ENCODE results near the gene LYRM4.
A peak's percentile ranks its signal among the peaks of the same experiment; 100 is the strongest.

LYRM4 gene

DNA sequence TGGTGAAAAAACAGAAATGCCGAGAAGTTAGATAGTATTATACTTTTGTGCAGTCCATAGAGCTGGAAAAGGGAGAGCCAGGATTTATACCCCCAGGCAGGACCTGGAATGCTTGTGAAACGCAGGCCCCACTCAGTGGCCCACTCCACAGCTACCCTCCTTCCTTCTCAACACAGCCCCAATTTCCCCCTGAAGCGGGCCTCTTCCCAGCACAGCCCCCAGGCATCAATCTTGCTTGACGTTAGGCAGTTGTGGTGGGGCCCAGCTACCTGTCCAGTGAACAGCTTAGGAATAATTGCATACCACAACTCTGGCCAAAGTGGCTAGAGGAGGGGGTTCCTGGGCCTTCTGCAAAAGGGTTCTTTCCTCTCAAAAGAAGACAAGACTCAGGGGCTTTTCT, 114.4 kb downstream of the LYRM4 start:
- no peak for DNase-seq (ENCODE audit: low read depth)

DNA sequence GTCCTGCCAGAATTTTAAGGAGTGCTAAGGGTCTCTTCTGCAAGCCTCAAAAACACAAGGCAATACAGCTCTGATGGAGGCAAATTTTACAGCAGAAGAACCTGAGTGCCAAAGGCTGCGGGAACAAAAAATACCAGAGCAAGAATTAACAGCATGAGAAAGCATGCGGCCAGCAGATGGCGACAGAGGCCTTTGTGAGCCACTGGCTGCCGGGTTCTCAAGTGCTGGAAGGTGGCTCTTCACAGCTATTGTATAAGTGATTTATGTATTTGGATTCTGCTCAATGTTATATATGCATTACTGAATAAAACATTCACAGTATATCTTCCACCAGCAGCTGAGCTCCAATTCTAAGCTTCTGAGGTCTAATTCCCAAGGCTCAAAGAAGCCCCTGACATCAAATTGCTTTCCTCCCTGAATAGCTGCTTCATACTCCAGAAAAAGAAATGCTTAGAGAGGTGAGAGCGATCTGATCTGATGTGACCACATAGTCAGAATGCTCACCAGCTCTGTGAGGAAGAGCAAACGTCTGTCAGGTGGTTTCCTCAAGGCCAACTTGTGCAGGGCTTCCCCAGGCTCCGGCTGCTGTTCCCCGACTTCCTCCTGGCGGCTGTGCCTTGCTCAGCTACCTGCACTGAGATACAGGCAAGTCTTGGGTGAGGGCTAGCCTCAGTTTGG, 117.0 kb downstream of the LYRM4 start:
- DNase-seq (ENCODE audit: low read depth): peak; percentile 69

DNA sequence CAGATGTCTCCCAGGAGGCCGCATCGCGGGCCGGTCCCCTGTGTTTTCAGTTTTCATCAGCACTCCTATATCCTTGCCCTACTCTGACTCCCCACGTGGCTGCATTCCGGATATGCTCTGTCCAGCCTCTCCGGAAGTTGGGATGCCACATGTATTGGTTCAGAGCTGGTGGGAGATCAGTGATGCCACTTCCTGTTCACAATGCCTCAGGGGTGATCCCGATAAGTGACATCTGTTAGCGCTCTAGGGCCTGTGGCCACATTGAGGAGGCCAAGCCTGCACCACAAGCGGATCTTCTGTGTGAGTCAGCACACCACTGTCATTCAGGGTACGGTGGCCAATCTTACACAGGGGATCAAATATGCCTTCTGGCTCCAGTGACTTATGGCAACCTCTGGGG, 117.8 kb downstream of the LYRM4 start:
- peak; percentile 65 for DNase-seq (ENCODE audit: low read depth)

GRCh38 chr6:5142131-5142530, 118.6 kb downstream of the LYRM4 start:
- DNase-seq (ENCODE audit: low read depth): no peak

DNA sequence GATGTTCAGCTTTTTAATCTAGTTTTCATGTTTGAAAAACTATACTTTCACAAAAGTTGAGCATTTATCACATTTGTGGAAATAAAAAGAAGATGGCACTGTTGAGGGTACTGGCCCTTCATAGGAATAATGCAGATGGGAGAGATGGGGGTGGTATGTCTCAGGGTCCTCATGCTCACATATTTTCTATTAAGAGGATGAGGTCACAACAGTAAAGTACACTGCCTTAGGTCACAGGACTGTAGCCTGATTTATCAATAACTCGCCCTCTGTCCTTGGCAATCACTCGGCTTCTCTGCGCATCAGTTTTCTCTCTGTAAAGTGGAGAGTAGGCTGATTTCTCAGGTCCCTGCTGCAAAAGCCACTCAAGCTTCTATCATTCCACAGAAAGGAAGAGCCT, 119.7 kb downstream of the LYRM4 start:
- no peak for DNase-seq (ENCODE audit: low read depth)

- no peak for DNase-seq (ENCODE audit: low read depth)
Measured at GRCh38 chr6:5139828-5140771, 120.7 kb downstream of the LYRM4 start.

GRCh38 chr6:5138995-5139827, 121.5 kb downstream of the LYRM4 start:
- no peak for DNase-seq (ENCODE audit: low read depth)

- DNase-seq (ENCODE audit: low read depth): no peak
Measured at GRCh38 chr6:5136851-5137250, 123.9 kb downstream of the LYRM4 start.

GRCh38 chr6:5135788-5136376, 124.9 kb downstream of the LYRM4 start:
- DNase-seq (ENCODE audit: low read depth): no peak

DNA sequence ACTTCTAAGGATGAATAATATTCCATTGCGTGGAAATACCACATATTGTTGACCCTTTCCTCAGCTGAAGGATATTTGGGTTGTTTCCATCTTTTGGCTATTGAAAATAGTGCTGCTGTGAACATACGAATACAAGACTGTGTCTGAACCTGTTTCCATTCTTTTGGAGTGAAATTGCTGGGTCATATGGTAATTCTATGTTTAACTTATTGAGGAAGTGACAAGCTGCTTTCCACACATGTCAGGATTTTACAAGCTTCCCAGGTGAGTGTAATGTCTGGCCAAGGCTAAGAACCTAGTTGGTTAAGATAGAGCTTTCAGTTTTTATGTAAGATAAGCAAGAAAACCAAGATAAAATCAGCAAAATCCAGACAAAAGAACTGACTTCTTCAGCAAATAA, 126.8 kb downstream of the LYRM4 start:
- no peak for DNase-seq (ENCODE audit: low read depth)

GRCh38 chr6:5132731-5133130, 128.0 kb downstream of the LYRM4 start:
- DNase-seq (ENCODE audit: low read depth): peak; percentile 87

DNA sequence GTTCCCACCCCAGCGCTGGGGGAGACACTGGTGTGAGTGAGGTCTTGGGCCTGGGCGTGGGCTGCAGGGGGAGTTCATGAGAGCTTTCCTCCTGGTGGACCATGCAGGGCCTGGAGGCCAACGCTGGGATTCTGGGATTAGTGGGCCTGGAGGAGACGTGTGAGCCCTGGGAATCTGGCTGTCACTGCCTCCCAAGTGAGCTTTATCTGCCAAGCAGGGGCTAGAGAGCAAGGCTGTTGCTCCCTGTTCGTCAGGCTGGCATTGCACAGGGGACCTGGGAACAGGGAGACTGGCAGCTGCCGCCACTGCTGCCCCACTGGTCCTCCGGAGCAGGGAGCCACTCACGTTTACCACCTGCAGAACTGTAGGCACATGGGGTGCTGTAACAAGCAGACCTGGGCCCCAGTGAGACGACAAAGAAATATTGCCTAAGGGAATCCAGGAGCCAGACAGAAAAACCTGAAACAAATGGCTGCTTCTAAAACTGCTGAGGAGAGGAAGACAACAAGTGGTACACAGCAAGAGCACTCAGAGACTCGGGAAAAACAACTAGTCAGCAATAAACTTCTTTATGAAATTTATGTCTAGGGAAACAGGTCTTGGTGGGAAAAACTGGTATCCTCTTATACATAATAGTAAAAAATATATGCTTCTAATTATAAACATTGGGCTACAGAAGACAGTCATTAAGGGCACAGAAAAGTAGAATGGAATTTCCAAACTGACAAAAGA, 130.4 kb downstream of the LYRM4 start:
- no peak for DNase-seq (ENCODE audit: low read depth)

- no peak for DNase-seq (ENCODE audit: low read depth)
Measured at GRCh38 chr6:5128351-5128750, 132.4 kb downstream of the LYRM4 start.

- DNase-seq (ENCODE audit: low read depth): no peak
Measured at GRCh38 chr6:5127106-5127687, 133.6 kb downstream of the LYRM4 start.

DNA sequence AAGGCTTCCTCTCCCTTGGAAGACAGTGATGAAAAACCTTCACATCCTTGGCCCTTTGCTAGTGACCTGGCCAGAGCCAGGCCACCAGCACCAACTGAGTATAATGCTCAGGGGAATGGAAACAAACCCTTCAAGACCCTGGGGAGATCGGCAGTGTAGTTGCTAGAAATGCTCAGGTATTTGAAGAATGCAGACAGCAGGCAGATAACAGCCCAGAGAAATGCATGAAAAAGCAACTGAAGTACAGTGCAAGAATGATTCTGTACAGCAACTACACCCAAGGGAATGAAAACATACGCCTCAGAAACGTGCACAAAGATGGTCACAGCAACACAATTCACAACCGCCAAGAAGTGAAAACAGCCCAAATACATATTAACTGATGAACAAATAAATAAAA, 134.5 kb downstream of the LYRM4 start:
- no peak for DNase-seq (ENCODE audit: low read depth)

DNA sequence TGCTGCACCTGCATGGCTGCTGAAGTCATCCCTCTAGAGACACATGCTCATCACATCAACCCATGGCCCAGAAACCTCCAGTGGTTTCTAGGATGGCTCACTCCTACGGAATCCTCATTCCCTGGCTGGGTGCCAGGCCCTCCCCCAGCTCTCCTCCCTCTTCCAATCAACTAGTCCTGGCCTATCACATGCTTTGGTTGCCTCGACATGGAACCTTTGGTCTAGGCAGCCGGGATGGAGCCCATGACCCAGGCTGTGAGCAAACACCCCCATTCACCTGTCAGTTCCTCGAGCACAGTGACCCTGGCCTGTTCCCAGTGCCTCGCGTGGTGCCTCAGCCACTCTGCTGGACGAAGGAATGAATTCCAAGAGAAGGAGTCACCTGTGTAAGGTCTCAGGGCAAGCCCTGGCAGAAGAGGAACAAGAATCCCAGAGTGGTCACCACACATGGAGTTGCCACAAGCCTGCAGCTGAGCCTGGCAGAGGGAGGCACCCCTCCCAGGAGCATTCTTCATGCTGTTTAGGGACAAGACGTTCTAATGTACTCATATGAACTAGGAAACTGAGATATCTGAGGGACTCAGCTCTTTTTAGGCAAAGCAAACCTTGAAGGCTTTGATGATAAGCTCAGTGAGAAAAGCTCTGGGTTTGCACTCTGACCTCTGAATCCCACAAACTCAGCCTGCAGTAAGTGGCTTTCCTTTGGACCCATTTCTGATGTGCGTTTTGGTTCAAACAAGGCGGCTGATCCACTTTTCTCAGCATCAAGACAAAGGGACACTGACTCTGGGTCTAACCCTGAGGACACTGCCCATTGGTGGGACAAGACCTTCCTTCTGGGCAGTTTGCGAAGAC, 135.4 kb downstream of the LYRM4 start:
- DNase-seq (ENCODE audit: low read depth): no peak

- no peak for DNase-seq (ENCODE audit: low read depth)
Measured at GRCh38 chr6:5124526-5124925, 136.2 kb downstream of the LYRM4 start.

- no peak for DNase-seq (ENCODE audit: low read depth)
Measured at GRCh38 chr6:5123296-5124143, 137.2 kb downstream of the LYRM4 start.

- no peak for DNase-seq (ENCODE audit: low read depth)
Measured at GRCh38 chr6:5122504-5123112, 138.1 kb downstream of the LYRM4 start.
